H9 (cell line): ENCODE data around the gene UGT1A5. TPM values are rescaled to one million over a fixed set of nuclear protein-coding genes. Genes with fewer than 3 reads are reported as not detected.

Source experiments
- DNase-seq: peaks from one replicate; pipeline ENCODE4 v3.0.0-alpha.2; 2017
- H2AFZ ChIP-seq: one replicate; pipeline ENCODE4 v1.6.1; 2013; ENCODE audit warnings: mild to moderate bottlenecking, low read length, control low read depth, moderate library complexity
- H2AK5ac ChIP-seq: 2 replicates; pipeline ENCODE4 v1.6.1; 2013; ENCODE audit warnings: low read length, control low read depth, mixed read lengths; ENCODE audit not compliant: insufficient read length
- H2BK120ac ChIP-seq: one replicate; pipeline ENCODE4 v1.6.1; 2013; ENCODE audit warnings: low read depth, mild to moderate bottlenecking, low read length, control low read depth, inconsistent platforms; ENCODE audit not compliant: poor library complexity, severe bottlenecking
- H2BK12ac ChIP-seq: 2 replicates; pipeline ENCODE4 v1.6.1; 2013; ENCODE audit warnings: low read length, control low read depth, mixed read lengths, low read depth; ENCODE audit not compliant: insufficient read length
- H2BK15ac ChIP-seq: 2 replicates; pipeline ENCODE4 v1.6.1; 2013; ENCODE audit warnings: low read depth, low read length, control low read depth
- H2BK20ac ChIP-seq: one replicate; pipeline ENCODE4 v1.6.1; 2013; ENCODE audit warnings: low read depth, mild to moderate bottlenecking, low read length, control low read depth, inconsistent platforms; ENCODE audit not compliant: poor library complexity, severe bottlenecking
- H2BK5ac ChIP-seq: 2 replicates; pipeline ENCODE4 v1.6.1; 2013; ENCODE audit warnings: low read length, control low read depth, mixed read lengths; ENCODE audit not compliant: insufficient read length
- H3K14ac ChIP-seq: 2 replicates; pipeline ENCODE4 v1.6.1; 2013; ENCODE audit warnings: low read length, control low read depth; ENCODE audit not compliant: insufficient read depth
- H3K18ac ChIP-seq: 2 replicates; pipeline ENCODE4 v1.6.1; 2013; ENCODE audit warnings: low read depth, mild to moderate bottlenecking, mixed read lengths, low read length, control low read depth; ENCODE audit not compliant: insufficient read length
- H3K23ac ChIP-seq: 2 replicates; pipeline ENCODE4 v1.6.1; 2013; ENCODE audit warnings: low read length, control low read depth, mixed read lengths, low read depth; ENCODE audit not compliant: insufficient read length
- H3K23me2 ChIP-seq: 2 replicates; pipeline ENCODE4 v1.6.1; 2013; ENCODE audit warnings: low read depth, mild to moderate bottlenecking, mixed read lengths, low read length, control low read depth; ENCODE audit not compliant: insufficient read length, poor library complexity, severe bottlenecking
- H3K27ac ChIP-seq: 2 replicates; pipeline ENCODE4 v1.5.1; 2013; ENCODE audit warnings: low read length, control low read depth, mixed read lengths, low read depth; ENCODE audit not compliant: insufficient read length
- H3K27me3 ChIP-seq: 2 replicates; pipeline ENCODE4 v1.6.1; 2013; ENCODE audit warnings: low read length, control low read depth, inconsistent platforms; ENCODE audit not compliant: insufficient read depth
- H3K4ac ChIP-seq: 2 replicates; pipeline ENCODE4 v1.6.1; 2013; ENCODE audit warnings: low read depth, mild to moderate bottlenecking, control low read depth, inconsistent platforms, low read length, moderate library complexity
- H3K4me1 ChIP-seq: 2 replicates; pipeline ENCODE4 v1.6.1; 2013; ENCODE audit warnings: low read length, control low read depth, inconsistent platforms; ENCODE audit not compliant: insufficient read depth
- H3K4me2 ChIP-seq: 2 replicates; pipeline ENCODE4 v1.6.1; 2013; ENCODE audit warnings: low read length, control low read depth, mixed read lengths; ENCODE audit not compliant: insufficient read length, insufficient read depth
- H3K56ac ChIP-seq: 2 replicates; pipeline ENCODE4 v1.6.1; 2013; ENCODE audit warnings: low read depth, mild to moderate bottlenecking, mixed read lengths, low read length, control low read depth; ENCODE audit not compliant: insufficient read length
- H3K79me1 ChIP-seq: 2 replicates; pipeline ENCODE4 v1.6.1; 2013; ENCODE audit warnings: low read depth, mild to moderate bottlenecking, moderate library complexity, low read length, control low read depth, inconsistent platforms; ENCODE audit not compliant: insufficient read depth, poor library complexity, severe bottlenecking
- H3K79me2 ChIP-seq: 2 replicates; pipeline ENCODE4 v1.6.1; 2013; ENCODE audit warnings: low read length, control low read depth, inconsistent platforms; ENCODE audit not compliant: insufficient read depth
- H3K9ac ChIP-seq: 2 replicates; pipeline ENCODE4 v1.6.1; 2013; ENCODE audit warnings: low read length, control low read depth, mixed read lengths; ENCODE audit not compliant: insufficient read length; ENCODE audit errors: extremely low read depth
- H3K9me3 ChIP-seq: one replicate; pipeline ENCODE4 v1.6.1; 2013; ENCODE audit warnings: low read depth, low read length, inconsistent platforms; ENCODE audit not compliant: control insufficient read depth
- H3T11ph ChIP-seq: one replicate; pipeline ENCODE4 v1.6.1; 2013; ENCODE audit warnings: mild to moderate bottlenecking, low read length, control low read depth, inconsistent platforms
- H4K20me1 ChIP-seq: one replicate; pipeline ENCODE4 v1.6.1; 2013; ENCODE audit not compliant: control insufficient read depth, insufficient read length, insufficient read depth
- H4K5ac ChIP-seq: 2 replicates; pipeline ENCODE4 v1.6.1; 2013; ENCODE audit warnings: low read depth, mild to moderate bottlenecking, mixed read lengths, low read length, control low read depth; ENCODE audit not compliant: insufficient read length
- H4K8ac ChIP-seq: replicated peaks from 2 replicates; pipeline ENCODE4 v1.6.1; 2013; ENCODE audit warnings: low read length, control low read depth, mixed read lengths, low read depth; ENCODE audit not compliant: insufficient read length
- H4K91ac ChIP-seq: 2 replicates; pipeline ENCODE4 v1.6.1; 2013; ENCODE audit warnings: low read depth, mild to moderate bottlenecking, moderate library complexity, mixed read lengths, low read length, control low read depth; ENCODE audit not compliant: insufficient read length
- H3K27ac Mint-ChIP-seq, 3 experiments: 2 replicates in 2 of 3; 3 replicates in 1 of 3; pipeline ENCODE4 v1.8.0; 2020 to 2021; ENCODE audit warnings: mixed read lengths in 3 of 3, mild to moderate bottlenecking in 1 of 3, moderate library complexity in 1 of 3
- H3K27me3 Mint-ChIP-seq: 2 replicates; pipeline ENCODE4 v1.8.0; 2021; ENCODE audit warnings: low read depth, mild to moderate bottlenecking, moderate library complexity, mixed read lengths
- H3K36me3 Mint-ChIP-seq, 3 experiments: 2 replicates in 2 of 3; 3 replicates in 1 of 3; pipeline ENCODE4 v1.8.0; 2020 to 2021; ENCODE audit warnings: low read depth in 3 of 3, mixed read lengths in 3 of 3; ENCODE audit not compliant: insufficient read depth in 1 of 3
- H3K4me1 Mint-ChIP-seq, 2 experiments: 2 replicates each; pipeline ENCODE4 v1.8.0; 2020; ENCODE audit warnings: mixed read lengths in 2 of 2
- H3K4me3 Mint-ChIP-seq, 2 experiments: 2 replicates in 1 of 2; 3 replicates in 1 of 2; pipeline ENCODE4 v1.8.0; 2020 to 2021; ENCODE audit warnings: mild to moderate bottlenecking in 2 of 2, mixed read lengths in 2 of 2, moderate library complexity in 1 of 2
- H3K9me3 Mint-ChIP-seq, 2 experiments: 2 replicates in 1 of 2; 3 replicates in 1 of 2; pipeline ENCODE4 v1.8.0; 2020; ENCODE audit warnings: mild to moderate bottlenecking in 2 of 2, mixed read lengths in 2 of 2, moderate library complexity in 1 of 2
- WGBS: extraction: QIAGEN DNeasy Blood & Tissue Kit; methylation state at CpG from one replicate; pipeline ENCODE4 v1.1.7; 2013; ENCODE audit warnings: missing lambda C conversion rate, low lambda C conversion rate, mixed read lengths; ENCODE audit not compliant: insufficient read length; ENCODE audit errors: extremely low coverage; 5-methylcytosine and 5-hydroxymethylcytosine counted together
- total RNA-seq: library from RNA; stranded (reverse); gene quantifications from 2 replicates; pipeline ENCODE4 v1.2.1, GENCODE V29; 2021
- TF ChIP-seq, protein P1 (sequence below): fragments of 200-600 bp; sonication (generic); conservative IDR thresholded peaks from 3 replicates; pipeline ENCODE4 v1.8.0; 2021; ENCODE audit warnings: antibody characterized with exemption, mild to moderate bottlenecking

Gene UGT1A5
- total RNA-seq, 1 experiment from 2014 or later, result not detected

DNA sequence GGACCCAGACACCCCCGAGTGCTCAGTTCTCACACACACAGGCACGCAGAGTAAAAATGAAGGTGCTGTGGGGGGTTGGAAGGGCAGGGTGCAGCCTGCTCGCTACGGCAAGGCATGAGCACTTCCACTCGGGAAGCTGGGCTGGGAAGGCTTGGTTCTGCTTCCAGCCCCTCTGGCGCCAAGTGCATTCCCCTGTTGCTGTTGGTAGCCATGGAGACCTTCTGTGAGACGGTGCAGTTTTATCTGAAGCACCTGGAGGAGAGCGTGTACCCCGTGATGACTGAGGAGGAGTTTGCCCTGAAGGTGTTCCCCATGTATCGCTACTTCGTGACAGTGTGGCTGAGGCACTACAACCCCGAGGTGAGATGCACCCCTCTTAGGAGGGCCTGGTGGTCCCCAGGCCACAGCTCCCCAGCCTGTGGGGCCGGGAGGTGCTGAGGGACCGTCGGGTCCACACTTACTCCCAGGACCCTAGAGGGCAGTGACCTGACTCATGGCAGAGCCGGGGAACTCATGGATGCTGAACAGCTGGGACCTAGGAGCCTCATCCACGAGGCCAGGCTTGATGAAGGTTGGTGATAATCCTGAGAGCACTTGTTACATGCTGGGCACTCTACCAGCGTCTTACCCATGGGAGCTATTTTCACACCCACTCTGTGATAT, 80.9 kb downstream of the UGT1A5 start:
- Mint-ChIP-seq H3K4me3 (no peak overlapping the region), H3K36me3 (no peaks in the 10 kb centered on the region; a peak in 1 of 7 replicates), H3K4me1 (no peaks in the 10 kb centered on the region), H3K27me3 (peaks cover 14% of the 10 kb centered on the region), H3K9me3 (peaks cover 0 to 3% of the 10 kb centered on the region in 2 experiments; a peak in 3 of 5 replicates), H3K27ac (no peak overlapping the region; a peak in 1 of 7 replicates)
- Histone ChIP-seq H2BK12ac (no peak overlapping the region), H3K23ac (no peak overlapping the region), H3K79me1 (no peaks in the 10 kb centered on the region), H3K27me3 (no peaks in the 10 kb centered on the region), H4K5ac (no peak overlapping the region), H2BK120ac (no peak overlapping the region), H4K91ac (no peak overlapping the region), H3K23me2 (no peaks in the 10 kb centered on the region), H3K27ac (no peak overlapping the region), H2AFZ (no peak overlapping the region), H3K18ac (no peak overlapping the region), H3K4me1 (no peaks in the 10 kb centered on the region), H2BK20ac (no peak overlapping the region), H2AK5ac (no peak overlapping the region), H3K9me3 (no peaks in the 10 kb centered on the region), H3K56ac (no peak overlapping the region), H2BK5ac (no peak overlapping the region), H4K8ac (no peak overlapping the region), H3K4ac (no peak overlapping the region), H3K9ac (no peak overlapping the region), H3K14ac (no peak overlapping the region; the same call in 1 of the 2 replicates), H4K20me1 (no peaks in the 10 kb centered on the region), H3T11ph (no peak overlapping the region), H3K4me2 (no peak overlapping the region), H3K79me2 (no peaks in the 10 kb centered on the region), H2BK15ac (no peak overlapping the region)
- DNase-seq, result peak; percentile 21
- TF ChIP-seq, protein P1, sequence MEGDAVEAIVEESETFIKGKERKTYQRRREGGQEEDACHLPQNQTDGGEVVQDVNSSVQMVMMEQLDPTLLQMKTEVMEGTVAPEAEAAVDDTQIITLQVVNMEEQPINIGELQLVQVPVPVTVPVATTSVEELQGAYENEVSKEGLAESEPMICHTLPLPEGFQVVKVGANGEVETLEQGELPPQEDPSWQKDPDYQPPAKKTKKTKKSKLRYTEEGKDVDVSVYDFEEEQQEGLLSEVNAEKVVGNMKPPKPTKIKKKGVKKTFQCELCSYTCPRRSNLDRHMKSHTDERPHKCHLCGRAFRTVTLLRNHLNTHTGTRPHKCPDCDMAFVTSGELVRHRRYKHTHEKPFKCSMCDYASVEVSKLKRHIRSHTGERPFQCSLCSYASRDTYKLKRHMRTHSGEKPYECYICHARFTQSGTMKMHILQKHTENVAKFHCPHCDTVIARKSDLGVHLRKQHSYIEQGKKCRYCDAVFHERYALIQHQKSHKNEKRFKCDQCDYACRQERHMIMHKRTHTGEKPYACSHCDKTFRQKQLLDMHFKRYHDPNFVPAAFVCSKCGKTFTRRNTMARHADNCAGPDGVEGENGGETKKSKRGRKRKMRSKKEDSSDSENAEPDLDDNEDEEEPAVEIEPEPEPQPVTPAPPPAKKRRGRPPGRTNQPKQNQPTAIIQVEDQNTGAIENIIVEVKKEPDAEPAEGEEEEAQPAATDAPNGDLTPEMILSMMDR, result no peak
- WGBS, result no CpG with 5 or more reads among the region's 18 CpGs
